NB4 (cell line): ENCODE data around the gene DCLRE1A.
"Not testable (repeated sequence)": the region's sequence is repeated elsewhere in the genome, so short reads cannot be mapped to it uniquely, and the experiment has no call there.

Source experiments
- DNase-seq: peaks from one replicate; pipeline ENCODE4 v3.0.0; 2010; ENCODE audit warnings: low read depth
- H3K4me3 ChIP-seq: one replicate; pipeline ENCODE4 v1.5.1; 2011; ENCODE audit warnings: mild to moderate bottlenecking, low read depth, low read length, moderate library complexity
- CTCF ChIP-seq: IDR thresholded peaks from one replicate; pipeline ENCODE4 v1.5.1; 2012; ENCODE audit warnings: low read depth, low read length
- MAX ChIP-seq: IDR thresholded peaks from 2 replicates; pipeline ENCODE4 v1.6.1; 2011; ENCODE audit warnings: low read depth, low read length
- MYC ChIP-seq: IDR thresholded peaks from 2 replicates; pipeline ENCODE4 v1.6.1; 2011; ENCODE audit warnings: low read depth, low read length
- POLR2A ChIP-seq: IDR thresholded peaks from 2 replicates; pipeline ENCODE4 v1.6.1; 2011; ENCODE audit warnings: mild to moderate bottlenecking; ENCODE audit not compliant: insufficient read length; ENCODE audit errors: extremely low read depth

DCLRE1A gene

GRCh38 chr10:113820507-113820906 is 33.4 kb downstream of the DCLRE1A start:
- H3K4me3 ChIP-seq, result no peak overlapping the region
- TF ChIP-seq CTCF, result peak; percentile 43
- TF ChIP-seq MYC, result no peak
- peak; percentile 25 for DNase-seq

- H3K4me3 ChIP-seq, result no peak overlapping the region
- TF ChIP-seq POLR2A (no peak), MYC (no peak), CTCF (no peak), MAX (no peak)
- DNase-seq, result no peak
Measured at GRCh38 chr10:113819989-113820388, 33.9 kb downstream of the DCLRE1A start.

- H3K4me3 ChIP-seq, result not testable (repeated sequence)
Measured at GRCh38 chr10:113814700-113815099, 39.2 kb downstream of the DCLRE1A start.

GRCh38 chr10:113808168-113808567 is 45.7 kb downstream of the DCLRE1A start:
- H3K4me3 ChIP-seq, result no peak overlapping the region
- TF ChIP-seq MAX (no peak), MYC (no peak), CTCF (no peak), POLR2A (no peak)
- DNase-seq, result no peak

More at GRCh38 chr10:113814700-113815099, 39.2 kb downstream of the DCLRE1A start:
- not testable (repeated sequence) for DNase-seq

- TF ChIP-seq MAX, result no peak
- TF ChIP-seq CTCF, result no peak
- no peak for TF ChIP-seq POLR2A
- no peak for TF ChIP-seq MYC
- no peak overlapping the region for H3K4me3 ChIP-seq
- no peak for DNase-seq
Measured at GRCh38 chr10:113806503-113806902, 47.4 kb downstream of the DCLRE1A start.

- peak; percentile 56 for DNase-seq
- no peak overlapping the region for H3K4me3 ChIP-seq
- TF ChIP-seq POLR2A (no peak), MYC (0 out of 2 replicates have a peak, but pooled peaks have one; percentile 9), MAX (peak; percentile 33; the same call in 1 of the 2 replicates)
Measured at GRCh38 chr10:113802997-113803396, 50.9 kb downstream of the DCLRE1A start.

GRCh38 chr10:113801569-113801968 is 52.3 kb downstream of the DCLRE1A start:
- no peak for DNase-seq
- TF ChIP-seq POLR2A (no peak), CTCF (no peak), MYC (no peak), MAX (no peak)
- no peak overlapping the region for H3K4me3 ChIP-seq
